Globus pallidus (tissue), 1 donor: Measurements from ENCODE around the gene IGFLR1.
"Not testable (repeated sequence)": the region's sequence is repeated elsewhere in the genome, so short reads cannot be mapped to it uniquely, and the experiment has no call there.

Experiments
- DNase-seq: peaks from one replicate; pipeline ENCODE4 v3.0.0-alpha.2; 2015; ENCODE audit warnings: low spot score

Gene IGFLR1

DNA sequence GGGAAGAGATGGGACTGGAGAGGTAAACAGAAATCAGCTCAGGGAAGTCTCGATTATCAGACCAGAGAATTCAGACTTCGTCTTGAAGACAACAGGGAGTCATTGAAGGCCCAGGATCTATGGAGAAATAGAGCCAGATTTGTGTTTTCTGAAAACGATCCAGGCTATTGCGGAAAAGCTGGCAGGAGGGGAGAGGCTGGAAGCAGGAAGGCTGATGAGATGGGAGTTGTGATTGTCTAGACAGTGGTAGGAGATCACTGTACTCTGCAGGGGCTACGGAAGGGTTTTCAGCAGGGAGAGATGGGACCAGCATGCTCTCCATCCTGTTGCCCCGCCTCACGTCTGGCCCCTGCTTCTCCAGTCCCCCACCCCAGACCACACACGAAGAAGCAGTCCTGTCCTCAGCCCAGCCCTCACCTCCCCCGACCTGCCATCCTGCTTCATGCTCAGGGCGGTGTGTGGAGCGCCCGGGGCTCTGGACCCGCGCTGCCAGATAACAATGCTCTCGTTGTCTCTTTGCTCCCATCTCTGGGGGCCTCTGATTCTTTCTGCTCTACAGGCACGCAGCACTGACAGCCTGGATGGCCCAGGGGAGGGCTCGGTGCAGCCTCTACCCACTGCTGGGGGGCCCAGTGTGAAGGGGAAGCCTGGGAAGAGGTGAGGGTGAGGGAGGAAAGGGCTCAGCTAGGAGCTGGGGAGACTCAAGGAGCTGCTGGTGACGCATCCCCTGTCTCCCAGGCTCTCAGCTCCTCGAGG is 35.0 kb upstream of the IGFLR1 start:
- DNase-seq: peak; percentile 79

DNA sequence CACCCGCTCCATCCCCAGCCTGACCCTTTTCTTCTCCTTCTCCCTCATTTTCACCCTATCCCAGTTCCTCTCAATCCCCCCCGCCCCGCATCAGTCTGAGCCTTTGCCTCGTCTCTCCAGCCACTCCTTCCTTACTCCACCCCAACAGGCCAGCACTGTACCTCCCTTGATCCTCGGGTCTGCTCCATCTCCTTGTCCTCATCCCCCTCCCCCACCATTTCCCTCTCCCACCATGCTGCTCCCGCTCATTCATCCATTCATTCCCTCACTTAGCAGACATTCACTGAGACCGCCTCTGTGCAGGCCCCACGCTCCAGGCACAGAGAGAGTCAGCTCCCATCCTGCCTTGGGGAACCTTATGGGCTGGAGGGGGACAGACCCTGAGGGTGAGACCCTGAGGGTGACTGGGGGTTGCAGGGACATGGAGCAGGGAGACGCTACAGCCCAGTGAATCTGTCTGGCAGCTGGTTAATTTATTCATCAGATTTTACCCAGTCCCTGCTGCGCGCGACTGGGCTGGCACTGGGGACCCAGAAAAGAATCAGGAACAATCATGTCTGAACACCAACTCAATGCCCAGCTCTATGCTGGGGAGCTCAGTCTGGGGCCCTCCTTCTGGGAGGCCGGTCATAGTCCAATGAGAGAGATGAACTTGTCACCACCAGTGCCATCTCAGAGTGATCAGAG is 34.0 kb upstream of the IGFLR1 start:
- DNase-seq: peak; percentile 20

DNA sequence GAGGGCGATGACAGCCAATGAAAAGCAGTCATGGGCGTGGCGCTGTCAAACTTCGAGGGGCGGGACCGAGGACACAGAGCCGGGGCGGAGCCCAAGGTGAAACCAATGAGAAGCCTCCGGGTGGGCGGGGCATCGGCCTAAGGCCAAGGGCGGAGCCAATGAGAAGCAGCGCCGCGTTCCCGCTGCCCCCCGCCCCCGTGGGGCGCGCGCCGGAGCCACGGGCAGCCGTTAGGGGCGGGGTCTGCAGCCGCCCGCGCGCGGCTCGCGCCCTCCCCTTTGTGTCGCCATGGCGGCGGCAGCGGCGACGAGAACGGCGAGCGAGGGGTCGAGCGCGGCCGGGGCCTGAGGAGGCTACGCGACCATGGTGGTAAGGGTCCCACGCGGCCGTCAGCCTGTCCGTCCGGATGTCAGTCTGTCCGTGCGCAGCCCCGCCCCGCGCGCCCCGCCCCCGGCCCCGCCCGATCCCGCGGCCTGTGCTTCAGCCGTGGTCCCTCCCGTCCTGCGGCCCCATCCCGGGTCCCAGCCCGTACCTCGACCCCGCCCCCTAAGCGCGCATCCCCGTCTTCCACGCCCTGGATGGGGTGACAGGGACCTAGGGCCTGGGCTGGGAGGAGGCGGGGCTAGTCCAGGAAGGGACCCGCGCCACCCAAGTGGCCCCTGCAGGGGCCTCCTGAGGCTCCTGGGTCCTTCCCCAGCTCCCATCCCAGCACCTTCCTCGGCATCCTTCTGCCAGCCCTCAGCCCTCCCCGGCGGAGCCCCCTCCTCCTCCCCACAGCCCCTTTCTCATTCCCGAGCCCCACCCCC is 33.2 kb upstream of the IGFLR1 start, which contains the start of gene ARHGAP33:
TSS of gene ARHGAP33 (plus strand) at position 267 of the 804 bp plus-strand sequence. CDS start at position 362, 95 bp downstream.
- DNase-seq: peak; percentile 97

DNA sequence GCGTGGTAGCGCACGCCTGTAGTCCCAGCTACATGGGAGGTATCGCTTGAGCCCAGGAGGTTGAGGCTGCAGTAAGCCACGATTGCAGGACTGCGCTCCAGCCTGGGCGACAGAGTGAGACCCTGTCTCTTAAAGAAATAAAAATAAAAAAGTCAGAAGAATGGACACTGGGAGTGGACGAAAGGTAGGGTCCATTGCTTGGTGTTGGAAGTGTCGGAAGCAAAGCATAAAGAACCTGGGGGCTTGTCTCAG is 32.7 kb upstream of the IGFLR1 start:
- DNase-seq: no peak

DNA sequence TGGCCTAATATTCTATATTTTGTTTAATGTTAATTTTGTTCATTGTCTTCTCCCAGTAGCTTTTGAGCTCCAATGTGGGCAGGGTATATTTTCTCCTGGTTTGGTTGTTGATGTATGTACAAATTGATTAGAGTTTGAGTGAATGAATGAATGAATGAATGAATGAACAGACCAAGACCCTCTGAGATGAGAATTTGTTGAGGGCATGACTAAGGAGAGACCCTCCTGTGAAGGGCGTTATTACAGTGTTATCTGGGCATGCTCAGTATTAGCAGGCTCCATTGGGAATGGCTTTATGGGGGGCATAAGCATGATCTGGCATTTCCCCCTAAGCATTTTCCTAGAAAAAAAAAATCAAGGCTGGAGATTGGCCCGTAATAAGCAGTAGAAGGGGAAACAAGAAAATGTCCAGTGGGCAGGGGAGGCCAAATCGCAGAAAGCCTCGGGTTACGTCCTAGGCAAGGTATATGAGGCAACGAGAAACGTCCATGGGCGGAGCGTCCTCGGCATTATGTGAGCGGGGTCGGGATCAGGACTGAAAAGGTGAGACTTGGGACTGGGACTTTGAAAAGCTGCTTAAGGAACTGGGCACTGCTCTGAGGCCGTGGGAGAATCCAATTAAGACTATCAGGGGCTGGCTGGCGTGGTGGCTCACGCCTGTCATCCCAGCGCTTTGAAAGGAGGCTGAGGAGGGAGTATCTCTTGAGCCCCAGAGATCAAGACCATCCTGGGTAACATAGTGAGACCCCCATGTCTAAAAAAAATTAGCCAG is 32.2 kb upstream of the IGFLR1 start:
- no peak for DNase-seq

DNA sequence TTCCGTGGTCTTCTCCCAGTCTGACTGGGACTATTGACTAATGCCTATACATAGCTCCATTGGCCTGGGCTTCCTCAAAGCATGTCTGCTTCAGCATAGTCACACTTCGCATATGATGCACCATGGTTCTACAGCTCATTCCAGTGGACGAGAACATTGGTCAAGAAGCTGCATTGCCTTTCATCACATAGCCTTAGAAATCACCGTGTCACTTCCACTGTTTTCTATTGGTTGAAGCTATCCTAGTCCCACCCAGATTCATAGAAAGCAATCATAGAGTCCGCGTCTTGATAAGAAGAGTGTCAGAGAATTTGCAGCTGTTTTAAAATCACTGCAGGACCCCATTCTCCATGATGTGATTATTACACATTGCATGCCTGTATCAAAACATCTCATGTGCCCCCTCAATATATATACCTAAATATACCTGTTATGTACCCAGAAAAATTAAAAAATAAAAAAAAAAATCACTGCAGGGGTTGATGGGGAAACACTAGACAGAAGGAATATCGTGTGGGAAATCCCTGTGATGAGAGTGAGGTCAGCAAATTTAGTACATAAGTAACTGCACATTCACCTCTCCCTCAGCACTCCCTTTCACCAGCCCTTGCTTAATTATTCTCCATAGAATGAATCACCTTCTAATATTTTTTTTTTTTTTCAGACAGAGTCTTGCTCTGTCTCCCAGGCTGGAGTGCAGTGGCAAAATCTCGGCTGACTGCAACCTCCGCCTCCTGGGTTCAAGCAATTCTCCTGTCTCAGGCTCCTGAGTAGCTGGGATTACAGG is 31.0 kb upstream of the IGFLR1 start:
- DNase-seq: no peak

DNA sequence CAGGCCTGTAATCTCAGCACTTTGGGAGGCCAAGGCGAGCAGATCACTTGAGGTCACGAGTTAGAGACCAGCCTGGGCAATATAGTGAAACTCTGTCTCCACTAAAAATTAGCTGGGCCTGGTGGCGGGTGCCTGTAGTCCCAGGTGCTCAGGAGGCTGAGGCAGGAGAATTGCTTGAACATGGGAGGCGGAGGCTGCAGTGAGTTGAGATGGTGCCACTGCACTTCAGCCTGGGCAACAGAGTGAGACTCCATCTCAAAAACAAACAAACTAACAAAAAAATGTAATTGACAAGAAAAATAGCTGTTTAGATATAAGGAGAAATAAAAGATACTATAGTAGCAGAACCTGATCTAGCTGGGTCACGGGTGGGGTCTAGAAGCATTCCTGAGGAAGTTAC is 30.1 kb upstream of the IGFLR1 start:
- DNase-seq: not testable (repeated sequence)

DNA sequence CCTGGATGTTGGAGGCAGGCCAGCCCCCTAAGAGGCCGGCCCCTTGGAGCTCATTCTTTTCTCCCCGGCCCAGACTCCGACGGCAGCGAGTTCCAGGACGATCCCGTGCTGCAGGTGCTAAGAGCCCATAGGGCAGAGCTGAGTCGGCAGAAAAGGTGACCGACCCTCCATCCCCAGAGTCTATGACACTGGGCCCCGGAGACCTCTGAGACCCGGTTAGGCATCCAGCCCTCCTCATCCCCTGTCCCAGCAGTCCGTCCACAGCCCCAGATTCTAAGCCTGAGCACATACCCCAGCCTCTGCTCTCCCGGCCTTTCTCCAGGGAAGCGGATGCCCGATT is 25.8 kb upstream of the IGFLR1 start:
- DNase-seq: no peak

DNA sequence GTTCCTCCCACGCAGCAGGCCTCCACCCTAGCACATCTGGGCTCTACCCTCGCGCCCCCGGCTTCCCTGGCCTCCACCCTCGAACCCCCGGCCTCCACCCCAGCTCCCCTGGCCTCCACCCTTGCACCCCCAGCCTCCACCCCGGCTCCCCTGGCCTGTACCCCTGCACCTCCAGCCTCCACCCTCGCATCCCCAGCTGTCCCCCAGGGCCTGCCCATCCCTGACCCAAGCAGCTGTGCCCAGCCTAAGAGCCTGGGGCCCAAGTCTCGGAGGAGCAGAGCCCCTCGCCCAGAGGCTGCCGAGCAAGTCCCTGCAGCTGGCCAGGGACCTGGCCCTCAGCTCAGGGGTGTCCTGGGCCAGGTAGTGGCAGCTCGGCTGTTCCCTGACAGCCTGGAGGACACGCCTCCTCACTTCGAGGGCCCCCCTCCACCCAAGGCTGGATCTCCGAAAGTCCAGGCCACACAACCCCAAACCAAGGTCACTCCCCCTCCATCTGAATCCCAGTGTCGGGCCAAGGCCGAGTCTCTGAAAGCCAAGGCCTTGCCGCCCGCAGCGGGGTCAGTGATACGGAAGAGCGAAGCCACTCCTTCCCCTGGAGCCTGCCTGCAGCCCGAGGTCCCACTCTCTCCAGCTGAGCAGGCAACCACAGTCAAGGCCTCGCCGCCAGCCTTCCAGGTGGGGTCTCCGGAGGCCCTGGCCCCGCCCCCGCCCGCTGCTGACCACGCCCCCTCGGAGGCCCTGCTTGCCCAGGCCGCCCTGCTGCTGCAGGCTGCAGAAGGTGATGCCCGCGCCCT is 25.2 kb upstream of the IGFLR1 start:
- no peak for DNase-seq

DNA sequence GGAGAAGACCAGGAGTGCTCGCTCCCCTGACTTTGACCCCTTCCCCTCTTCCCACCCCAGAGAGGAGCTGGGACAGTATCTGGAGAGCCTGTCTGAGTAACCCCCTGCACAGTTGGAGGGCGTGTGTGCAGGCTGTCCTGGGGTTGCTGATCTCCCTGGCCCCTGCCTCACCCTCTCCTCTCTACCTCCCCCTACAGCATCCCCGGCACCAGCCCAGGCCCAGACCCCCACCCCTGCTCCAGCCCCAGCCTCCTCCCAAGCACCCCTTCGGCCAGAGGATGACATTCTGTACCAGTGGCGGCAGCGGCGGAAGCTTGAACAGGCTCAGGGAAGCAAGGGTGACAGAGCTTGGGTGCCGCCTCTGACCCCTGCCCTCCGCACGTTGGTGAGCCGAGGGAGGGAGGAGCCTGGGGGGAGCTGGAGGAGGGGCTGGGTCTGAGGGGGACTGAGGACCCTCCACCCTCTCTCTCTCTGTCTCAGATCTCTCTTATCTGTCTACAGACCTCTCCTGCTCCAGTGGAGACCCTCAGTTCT is 24.4 kb upstream of the IGFLR1 start:
- DNase-seq: no peak

DNA sequence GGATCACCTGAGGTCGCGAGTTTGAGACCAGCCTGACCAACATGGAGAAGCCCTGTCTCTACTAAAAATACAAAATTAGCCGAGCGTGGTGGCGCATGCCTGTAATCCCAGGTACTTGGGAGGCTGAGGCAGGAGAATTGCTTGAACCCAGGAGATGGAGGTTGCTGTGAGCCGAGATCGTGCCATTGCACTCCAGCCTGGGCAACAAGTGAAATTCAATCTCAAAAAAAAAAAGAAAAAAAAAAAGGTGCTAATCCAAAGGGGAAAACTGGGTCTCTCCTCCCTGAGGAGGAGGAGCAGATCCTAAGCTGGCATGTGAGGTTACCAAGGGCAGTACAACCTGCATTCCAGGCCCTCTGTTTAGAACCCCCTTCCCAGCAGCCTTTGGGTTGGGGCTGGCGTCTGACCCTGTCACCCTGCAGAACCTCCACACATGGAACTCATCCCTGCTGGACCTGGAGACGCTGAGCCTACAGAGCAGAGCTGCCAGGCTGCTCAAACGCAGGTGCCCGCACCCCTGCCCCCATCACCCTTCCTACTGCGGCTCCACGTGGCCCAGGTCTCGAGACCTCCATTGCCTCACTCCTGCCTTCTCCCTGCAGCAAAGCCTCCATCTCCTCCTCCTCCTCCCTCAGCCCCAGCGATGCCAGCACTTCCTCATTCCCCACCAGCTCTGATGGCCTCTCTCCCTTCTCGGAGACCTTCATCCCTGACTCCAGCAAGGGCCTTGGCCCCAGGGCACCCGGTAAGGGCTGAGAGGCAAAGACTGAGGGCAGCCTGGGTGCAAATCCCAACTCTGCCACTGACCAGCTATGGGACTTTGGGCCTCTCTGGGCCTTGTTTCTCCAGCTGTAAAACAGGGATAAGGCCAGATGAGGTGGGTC is 22.4 kb upstream of the IGFLR1 start:
- DNase-seq: no peak

DNA sequence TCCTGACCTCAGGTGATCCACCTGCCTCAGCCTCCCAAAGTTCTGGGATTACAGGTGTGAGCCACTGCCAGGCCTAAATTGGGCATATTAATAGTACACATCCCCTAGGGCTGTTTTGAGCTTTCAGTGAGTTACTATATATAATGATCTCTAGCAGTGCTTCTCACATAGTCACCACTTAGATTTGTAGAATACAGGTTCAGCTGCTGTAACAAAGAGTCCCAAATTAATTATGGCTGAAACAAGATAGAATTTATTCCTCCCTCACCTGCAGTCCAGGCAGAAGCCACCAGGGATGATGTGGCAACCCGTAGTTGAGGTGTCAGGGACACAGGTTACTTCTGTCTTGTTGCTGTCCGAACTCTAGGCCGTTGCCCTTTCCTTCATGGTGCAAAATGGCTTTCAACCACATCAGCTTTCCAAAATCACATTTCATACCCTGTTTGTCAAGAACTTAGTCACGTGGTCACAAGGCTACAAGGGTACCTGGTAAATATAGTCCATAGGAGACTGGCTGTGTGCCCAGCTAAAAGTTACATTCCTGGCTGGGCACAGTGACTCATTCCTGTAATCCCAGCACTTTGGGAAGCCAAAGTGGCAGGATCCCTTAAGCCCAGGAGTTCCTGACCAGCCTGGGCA is 18.6 kb upstream of the IGFLR1 start:
- no peak for DNase-seq

DNA sequence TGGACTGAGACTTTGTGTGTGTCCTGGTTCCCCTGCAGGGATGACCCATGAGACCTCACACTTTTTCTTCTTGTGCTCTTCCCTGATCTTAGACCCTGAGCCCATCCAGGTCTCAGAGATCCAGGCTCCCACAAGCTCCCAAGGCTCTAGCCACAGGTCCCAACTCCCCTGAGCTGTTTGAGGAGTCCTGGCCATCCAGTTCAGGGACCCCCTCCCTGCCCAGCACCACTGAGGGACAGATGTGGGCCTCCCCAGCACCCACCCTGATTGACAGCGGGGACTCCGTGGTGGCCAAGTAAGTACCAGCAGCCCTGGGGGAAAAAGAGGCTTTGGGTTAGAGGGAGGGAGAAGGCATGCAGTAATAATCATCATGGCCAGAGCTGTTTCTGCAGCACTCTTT is 17.4 kb upstream of the IGFLR1 start:
- no peak for DNase-seq

DNA sequence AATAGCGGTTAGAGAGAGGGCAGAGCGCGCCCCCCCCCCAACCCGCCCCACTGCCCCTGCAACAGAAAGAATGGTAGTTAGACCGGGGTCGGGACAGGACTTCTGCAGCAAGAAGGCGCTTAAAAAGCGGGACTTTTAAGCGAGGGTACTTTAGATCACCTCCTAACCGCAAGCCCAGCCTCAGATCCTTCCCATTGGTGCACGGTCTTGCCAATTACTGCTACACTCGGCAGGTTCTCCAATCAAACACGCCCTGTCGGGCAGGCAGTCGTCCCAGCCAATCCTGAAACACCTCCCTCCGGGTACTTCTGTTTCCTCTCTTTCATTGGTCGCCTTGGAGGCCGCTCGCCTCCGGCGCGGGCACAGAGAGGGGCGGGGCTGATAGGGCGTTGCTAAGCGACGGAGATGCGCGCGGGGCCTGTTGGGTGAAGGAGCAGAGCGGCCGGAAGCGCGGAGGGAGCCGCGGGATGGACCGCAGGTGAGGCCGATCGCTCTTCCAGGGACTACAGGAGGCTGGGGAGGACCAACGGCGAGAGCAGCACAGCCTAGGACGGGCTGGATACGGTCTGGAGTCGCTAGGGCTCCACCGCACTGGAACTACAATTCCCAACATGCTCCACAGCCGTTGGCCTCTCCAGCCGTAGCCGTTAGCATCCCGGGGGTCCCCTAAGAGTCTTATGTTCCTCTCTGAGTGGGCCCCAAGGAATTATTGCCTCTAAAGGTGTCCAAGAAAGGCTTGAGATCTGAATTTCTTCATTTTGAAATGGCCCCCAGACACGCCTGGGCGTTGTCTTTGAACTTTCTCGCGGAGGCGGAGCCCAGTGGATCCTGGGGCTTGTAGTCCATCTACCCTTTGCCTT is 15.7 kb upstream of the IGFLR1 start, which contains the start of gene PROSER3:
TSS of gene PROSER3 (plus strand) at position 428 of the 860 bp plus-strand sequence. CDS start at position 468, 40 bp downstream.
- DNase-seq: peak; percentile 99

DNA sequence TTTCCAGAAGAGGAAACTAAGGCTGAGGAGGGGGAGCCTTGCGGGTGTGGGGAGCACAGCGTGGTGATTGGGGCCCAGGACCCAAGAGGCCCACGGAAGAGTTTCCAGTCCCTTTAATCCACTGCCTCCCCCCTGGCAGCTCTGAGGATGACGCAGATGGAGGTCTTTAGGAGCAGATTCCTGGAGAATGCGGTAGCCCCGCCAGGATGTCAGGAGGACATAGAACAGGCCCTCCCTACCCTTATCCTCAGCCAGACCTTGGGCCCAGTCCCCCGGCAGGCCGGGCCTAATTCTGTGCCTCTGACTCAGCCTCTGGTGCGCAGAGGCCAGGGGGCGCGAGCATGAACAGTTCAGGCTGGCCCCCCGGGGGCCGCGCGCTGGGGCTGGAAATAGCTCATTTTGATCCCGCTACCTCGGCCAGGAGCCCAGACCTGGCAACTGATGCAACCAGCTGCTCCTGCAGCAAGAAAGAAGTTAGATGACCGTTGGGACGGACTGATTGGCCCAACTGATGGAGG is 15.0 kb upstream of the IGFLR1 start:
- no peak for DNase-seq

DNA sequence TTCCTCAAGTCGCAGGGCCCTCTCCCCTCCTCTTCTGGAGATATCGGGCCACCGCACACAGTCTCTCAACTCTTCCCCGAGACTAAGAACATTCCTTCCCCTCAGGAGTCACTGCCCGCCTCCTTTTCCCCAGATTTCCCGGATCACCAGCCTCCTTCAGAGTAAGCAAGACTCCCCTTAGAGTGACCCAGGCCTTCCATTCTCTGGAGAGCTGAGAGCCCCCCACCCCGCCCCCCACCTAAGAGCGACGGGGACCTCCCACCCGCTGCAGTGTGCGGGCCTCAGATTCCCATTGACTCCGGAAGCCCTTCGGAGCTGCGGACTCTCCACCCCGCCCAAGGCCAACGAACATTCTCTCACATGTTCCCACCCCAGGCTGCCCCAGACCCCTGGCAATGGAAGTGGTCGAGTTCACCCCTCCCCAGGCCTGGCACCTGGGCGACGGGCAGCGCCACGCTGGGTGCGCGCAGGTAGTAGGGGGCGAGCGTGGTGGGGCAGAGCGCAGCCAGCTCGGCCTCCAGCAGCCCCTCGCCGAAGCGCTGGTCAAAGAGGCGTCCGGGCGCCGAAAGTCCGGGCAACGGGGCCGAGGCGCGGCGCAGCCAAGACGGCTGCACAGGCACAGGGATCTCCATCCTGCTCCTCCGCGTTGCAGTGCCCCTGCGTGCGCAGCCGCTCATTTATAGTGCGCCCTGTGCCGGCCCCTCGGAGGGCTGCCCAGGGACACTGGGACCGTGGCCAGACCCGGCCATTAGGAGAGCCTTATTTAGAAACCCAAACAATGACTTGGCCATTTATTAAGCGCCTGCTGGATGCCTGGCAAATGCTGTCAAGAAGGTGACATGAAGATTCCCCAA is 14.4 kb upstream of the IGFLR1 start, which contains the start of gene HSPB6:
TSS of gene HSPB6 (minus strand) at position 653 of the 854 bp plus-strand sequence. CDS start at position 632, 21 bp downstream.
- DNase-seq: no peak
